ENCODE data around the gene ARPC1B.
"Not testable (repeated sequence)": the region's sequence is repeated elsewhere in the genome, so short reads cannot be mapped to it uniquely, and the experiment has no call there.

Gene ARPC1B

GRCh38 chr7:99374111-99375064, at the start of gene ARPC1B:
TSS of gene ARPC1B (plus strand) at chr7:99374730. CDS start at chr7:99385715, 10,985 bp downstream.
- TF ChIP-seq Cebpa-rat (IDR thresholded peaks at IDR 0.05): no peak
- H3K9ac ChIP-seq: peak within 1 kb of the TSS; percentile 86 to 91 (median 88)
- peak within 1 kb of the TSS; percentile 68 to 88 (median 82) for H3K4me3 ChIP-seq
- peak within 1 kb of the TSS; percentile 80 to 100 (median 93) for H3K4me2 ChIP-seq
- peaks cover 28 to 64% (median 46%) of the 10 kb centered on the region in 10 experiments for H3K4me1 ChIP-seq
- H3K27me3 ChIP-seq: no peaks in the 10 kb centered on the region
- no peaks in the 10 kb centered on the region for H3K9me3 ChIP-seq (replicated peaks in 1 of 11)
- H3K27ac ChIP-seq: peak within 1 kb of the TSS; percentile 78 to 95 (median 90)
- peaks cover 23 to 44% (median 29%) of the 10 kb centered on the region in 11 experiments; a peak in 21 of 22 replicates for H4K20me1 ChIP-seq
- peaks cover 21 to 33% (median 27%) of the 10 kb centered on the region in 11 experiments; a peak in 21 of 22 replicates for H3K36me3 ChIP-seq

GRCh38 chr7:99325001-99325493, 49.5 kb upstream of the ARPC1B start:
- peaks cover 28 to 46% (median 42%) of the 10 kb centered on the region in 10 experiments for H3K4me1 ChIP-seq
- peak overlapping the region; percentile 90 to 100 (median 97) for H3K4me2 ChIP-seq
- peaks cover 0 to 16% (median 11%) of the 10 kb centered on the region in 11 experiments; a peak in 10 of 22 replicates for H3K36me3 ChIP-seq
- H3K27ac ChIP-seq: peak overlapping the region; percentile 83 to 95 (median 88)
- H3K9me3 ChIP-seq (replicated peaks in 1 of 11): no peaks in the 10 kb centered on the region
- peak overlapping the region; percentile 89 to 97 (median 93) for H3K9ac ChIP-seq
- no peak for TF ChIP-seq Cebpa-rat (IDR thresholded peaks at IDR 0.05)
- peaks cover 0 to 42% (median 37%) of the 10 kb centered on the region in 11 experiments; a peak in 18 of 22 replicates for H4K20me1 ChIP-seq
- H3K27me3 ChIP-seq: no peaks in the 10 kb centered on the region
- H3K4me3 ChIP-seq: peak overlapping the region; percentile 85 to 98 (median 93)

- no peak for TF ChIP-seq Cebpa-rat (IDR thresholded peaks at IDR 0.05)
- H3K27ac ChIP-seq: peak within 1 kb of the TSS; percentile 83 to 95 (median 88)
- peaks cover 0 to 21% (median 13%) of the 10 kb centered on the region in 11 experiments; a peak in 14 of 22 replicates for H3K36me3 ChIP-seq
- H3K4me2 ChIP-seq: peak within 1 kb of the TSS; percentile 90 to 100 (median 97)
- peaks cover 30 to 51% (median 49%) of the 10 kb centered on the region in 10 experiments for H3K4me1 ChIP-seq
- no peaks in the 10 kb centered on the region for H3K27me3 ChIP-seq
- H3K4me3 ChIP-seq: peak within 1 kb of the TSS; percentile 85 to 98 (median 93)
- no peaks in the 10 kb centered on the region for H3K9me3 ChIP-seq (replicated peaks in 1 of 11)
- peaks cover 0 to 50% (median 44%) of the 10 kb centered on the region in 11 experiments; a peak in 19 of 22 replicates for H4K20me1 ChIP-seq
- H3K9ac ChIP-seq: peak within 1 kb of the TSS; percentile 89 to 97 (median 93)
These were observed 48.7 kb upstream of the ARPC1B start, which contains the start of gene ARPC1A for GRCh38 chr7:99325592-99326407. TSS of gene ARPC1A (plus strand) at chr7:99325898. CDS start at chr7:99333354, 7,456 bp downstream.

- H3K4me1 ChIP-seq: peaks cover 35 to 57% (median 52%) of the 10 kb centered on the region in 10 experiments
- TF ChIP-seq Cebpa-rat (IDR thresholded peaks at IDR 0.05): no peak
- H3K9ac ChIP-seq: peak overlapping the region; percentile 89 to 97 (median 93)
- peaks cover 0 to 27% (median 19%) of the 10 kb centered on the region in 11 experiments; a peak in 16 of 22 replicates for H3K36me3 ChIP-seq
- H4K20me1 ChIP-seq: peaks cover 0 to 56% (median 50%) of the 10 kb centered on the region in 11 experiments; a peak in 19 of 22 replicates
- no peaks in the 10 kb centered on the region for H3K9me3 ChIP-seq (replicated peaks in 1 of 11)
- peak overlapping the region; percentile 85 to 98 (median 93) for H3K4me3 ChIP-seq
- peak overlapping the region; percentile 90 to 98 (median 95) for H3K4me2 ChIP-seq
- no peaks in the 10 kb centered on the region for H3K27me3 ChIP-seq
- peak overlapping the region; percentile 83 to 95 (median 88) for H3K27ac ChIP-seq
These were observed 48.1 kb upstream of the ARPC1B start for GRCh38 chr7:99326408-99326782.

- not testable (repeated sequence) for H3K9me3 ChIP-seq (replicated peaks in 1 of 11); H3K27me3 ChIP-seq
- TF ChIP-seq Cebpa-rat (IDR thresholded peaks at IDR 0.05): peak in 2 of 11 experiments; percentile 44 to 56; a peak in 4 of 22 replicates
- peak overlapping the region in 1 of 10 experiments; percentile 52; a peak in 1 of 20 replicates for H3K4me3 ChIP-seq
- peaks cover 24 to 61% (median 47%) of the 10 kb centered on the region in 10 experiments for H3K4me1 ChIP-seq
- peaks cover 7 to 96% (median 88%) of the 10 kb centered on the region in 11 experiments; a peak in 21 of 22 replicates for H4K20me1 ChIP-seq
- H3K9ac ChIP-seq: peak overlapping the region in 5 of 11 experiments; percentile 44 to 80 (median 67); a peak in 10 of 22 replicates
- peak overlapping the region in 8 of 11 experiments; percentile 2 to 95 (median 65); a peak in 13 of 22 replicates for H3K4me2 ChIP-seq
- H3K36me3 ChIP-seq: peaks cover 34 to 66% (median 58%) of the 10 kb centered on the region in 11 experiments
- peak overlapping the region in 8 of 11 experiments; percentile 1 to 95 (median 72); a peak in 14 of 22 replicates for H3K27ac ChIP-seq
These were observed 44.1 kb upstream of the ARPC1B start for GRCh38 chr7:99330314-99330961.

GRCh38 chr7:99331002-99331401, 43.5 kb upstream of the ARPC1B start:
- Histone ChIP-seq H3K4me1 (peaks cover 24 to 61% (median 47%) of the 10 kb centered on the region in 10 experiments), H3K4me2 (peak overlapping the region in 6 of 11 experiments; percentile 30 to 95 (median 86); a peak in 10 of 22 replicates), H3K27me3 (no peaks in the 10 kb centered on the region), H3K27ac (peak overlapping the region in 9 of 11 experiments; percentile 1 to 95 (median 68); a peak in 15 of 22 replicates), H4K20me1 (peaks cover 7 to 98% (median 91%) of the 10 kb centered on the region in 11 experiments; a peak in 21 of 22 replicates), H3K4me3 (peak overlapping the region in 2 of 10 experiments; percentile 22 to 52; a peak in 2 of 20 replicates), H3K36me3 (peaks cover 39 to 72% (median 63%) of the 10 kb centered on the region in 11 experiments), H3K9me3 (replicated peaks in 1 of 11) (no peaks in the 10 kb centered on the region), H3K9ac (peak overlapping the region in 5 of 11 experiments; percentile 44 to 80 (median 67); a peak in 9 of 22 replicates)
- no peak; a peak in 1 of 22 replicates for TF ChIP-seq Cebpa-rat (IDR thresholded peaks at IDR 0.05)

GRCh38 chr7:99339595-99339994, 34.9 kb upstream of the ARPC1B start:
- Histone ChIP-seq H3K36me3 (peaks cover 99 to 100% (median 100%) of the 10 kb centered on the region in 11 experiments), H3K9ac (no peak overlapping the region), H3K4me1 (no peaks in the 10 kb centered on the region), H3K27ac (no peak overlapping the region), H3K27me3 (no peaks in the 10 kb centered on the region), H3K9me3 (replicated peaks in 1 of 11) (no peaks in the 10 kb centered on the region), H3K4me3 (no peak overlapping the region), H4K20me1 (peaks cover 0 to 98% (median 47%) of the 10 kb centered on the region in 11 experiments; a peak in 19 of 22 replicates), H3K4me2 (no peak overlapping the region)
- no peak for TF ChIP-seq Cebpa-rat (IDR thresholded peaks at IDR 0.05)

Data from BLaER1 treated with 17β-estradiol and CSF1 and Interleukin-3, amounts not matched to agents 10 nM and 100 nM (cell line).